Measurements from ENCODE around the gene RAB3IL1.

The RAB3IL1 gene

DNA sequence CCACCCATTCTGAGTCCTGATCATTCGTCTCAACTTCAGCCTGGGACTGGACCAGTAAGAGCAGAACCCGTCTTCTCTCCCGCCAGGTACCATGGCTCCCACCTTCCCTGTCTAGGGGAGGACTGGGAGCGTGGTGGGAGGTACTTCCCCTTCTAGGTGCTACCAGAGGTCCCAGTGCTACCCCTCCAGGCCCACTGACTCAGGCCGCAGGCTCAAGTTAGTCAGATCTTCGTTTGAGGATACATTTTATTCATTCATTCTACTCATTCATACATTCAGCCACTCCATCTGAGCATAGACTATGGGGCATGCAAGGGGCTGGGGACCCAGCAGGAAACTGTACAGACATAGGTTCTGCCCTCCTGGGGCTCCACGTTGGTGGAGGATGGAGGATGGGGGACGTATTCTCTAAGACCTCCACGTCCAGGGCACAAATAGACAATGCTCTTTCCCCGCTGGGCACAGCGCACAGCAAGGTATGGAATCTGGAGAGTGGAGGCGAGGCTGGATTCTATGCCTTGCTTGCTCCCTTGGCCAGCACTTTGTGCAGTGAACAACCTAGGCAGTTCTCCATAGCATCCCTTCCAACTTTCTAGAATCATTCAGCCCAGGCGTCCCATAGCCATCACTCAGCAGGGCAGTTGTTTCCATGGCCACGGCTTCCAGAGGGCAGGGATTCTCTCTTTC lies 1.0 kb upstream of the RAB3IL1 start:
- no peak for DNase-seq

DNA sequence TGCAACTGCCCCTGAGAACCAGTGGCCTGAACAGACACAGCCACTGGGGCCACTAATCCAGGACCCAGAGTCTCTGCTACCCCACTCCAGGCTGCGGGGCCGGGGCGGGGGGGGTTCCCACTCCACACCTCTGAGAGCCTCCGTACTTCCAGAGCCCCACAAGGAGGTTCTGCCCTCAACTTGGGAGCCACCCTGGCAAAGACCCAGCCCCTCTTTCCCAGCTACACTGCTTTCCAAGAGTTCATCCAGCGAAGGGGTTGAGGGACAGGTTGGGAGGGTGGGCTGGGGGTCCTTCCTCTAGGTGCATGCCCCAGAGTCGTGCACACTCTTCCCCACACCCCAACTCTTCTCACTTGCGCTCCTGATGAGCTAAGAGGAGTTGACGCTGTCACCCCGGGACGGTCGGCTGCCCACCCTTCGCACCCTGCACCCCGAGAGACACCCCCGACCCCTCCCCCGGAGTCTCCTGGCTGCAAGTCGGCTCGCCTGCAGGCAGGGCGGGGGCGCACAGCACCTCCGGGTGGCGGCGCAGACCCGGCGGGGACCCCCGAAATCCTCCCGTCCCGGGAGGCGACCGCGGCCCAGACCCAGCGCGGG lies 531 bp downstream of the RAB3IL1 start:
- DNase-seq, result no peak

DNA sequence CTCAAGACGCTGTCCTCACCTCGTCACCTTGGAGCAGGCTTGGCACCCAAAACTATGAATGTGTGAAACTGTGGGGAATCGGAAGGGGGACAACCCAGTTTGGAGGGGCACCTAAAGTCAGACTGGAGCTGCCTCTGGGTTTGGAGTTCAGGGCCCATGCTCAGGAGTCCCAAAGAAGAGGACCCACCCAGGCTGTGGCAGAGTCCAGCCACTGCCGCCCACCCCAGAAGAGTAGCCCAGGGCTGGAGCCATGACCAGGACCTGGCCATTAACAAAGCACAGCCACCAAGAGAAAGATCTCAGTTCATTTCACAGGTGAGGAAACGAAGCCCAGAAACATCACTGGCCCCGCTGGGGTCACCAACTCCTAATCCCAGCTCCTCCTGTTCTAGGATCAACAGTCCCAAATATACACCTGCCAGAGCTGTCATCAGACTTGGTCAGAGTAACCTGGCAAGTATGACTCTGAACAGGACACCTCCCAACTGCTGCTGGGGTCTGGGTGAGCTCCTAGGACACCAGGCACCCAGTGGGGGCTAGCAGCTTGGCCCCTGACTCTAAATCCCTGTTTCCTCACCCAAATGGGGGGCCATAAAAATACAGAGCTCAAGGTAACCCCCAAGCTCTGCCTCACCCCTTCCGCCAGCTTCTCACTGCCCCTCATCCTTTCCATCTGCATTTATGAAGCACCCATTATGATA lies 2.7 kb downstream of the RAB3IL1 start:
- no peak for DNase-seq

DNA sequence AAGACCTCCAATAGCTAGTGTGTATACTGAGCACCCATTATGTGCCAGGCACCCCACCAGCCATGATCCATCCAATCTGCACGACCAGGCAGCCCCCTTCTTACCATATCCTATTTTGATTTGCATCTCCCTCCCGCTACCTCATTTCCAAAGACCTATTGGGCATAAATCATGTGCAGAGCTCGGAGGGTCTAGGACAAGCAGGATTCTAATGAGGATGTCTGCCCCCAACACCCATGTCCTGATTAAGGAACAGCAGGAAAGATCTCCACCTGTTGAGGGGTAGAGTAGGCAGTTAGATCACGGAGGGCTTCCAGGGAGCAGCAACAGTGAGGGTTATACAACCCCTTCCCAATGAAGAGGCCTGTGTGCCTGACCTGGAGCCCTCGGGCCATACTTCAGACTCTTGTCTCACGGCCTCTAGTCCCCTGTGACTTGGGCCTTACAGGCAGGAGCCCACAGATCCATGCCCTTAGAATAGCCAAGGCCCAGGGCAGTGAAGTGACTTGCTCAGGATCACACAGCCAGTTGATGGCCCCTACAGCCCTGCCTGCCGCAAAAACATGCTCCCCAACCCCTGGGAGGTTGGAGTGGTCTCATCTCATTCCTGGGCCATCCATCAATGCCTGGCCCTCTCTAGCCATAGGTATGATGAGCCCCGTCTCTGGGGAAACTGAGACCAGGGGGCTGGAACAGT lies 3.5 kb downstream of the RAB3IL1 start:
- no peak for DNase-seq

DNA sequence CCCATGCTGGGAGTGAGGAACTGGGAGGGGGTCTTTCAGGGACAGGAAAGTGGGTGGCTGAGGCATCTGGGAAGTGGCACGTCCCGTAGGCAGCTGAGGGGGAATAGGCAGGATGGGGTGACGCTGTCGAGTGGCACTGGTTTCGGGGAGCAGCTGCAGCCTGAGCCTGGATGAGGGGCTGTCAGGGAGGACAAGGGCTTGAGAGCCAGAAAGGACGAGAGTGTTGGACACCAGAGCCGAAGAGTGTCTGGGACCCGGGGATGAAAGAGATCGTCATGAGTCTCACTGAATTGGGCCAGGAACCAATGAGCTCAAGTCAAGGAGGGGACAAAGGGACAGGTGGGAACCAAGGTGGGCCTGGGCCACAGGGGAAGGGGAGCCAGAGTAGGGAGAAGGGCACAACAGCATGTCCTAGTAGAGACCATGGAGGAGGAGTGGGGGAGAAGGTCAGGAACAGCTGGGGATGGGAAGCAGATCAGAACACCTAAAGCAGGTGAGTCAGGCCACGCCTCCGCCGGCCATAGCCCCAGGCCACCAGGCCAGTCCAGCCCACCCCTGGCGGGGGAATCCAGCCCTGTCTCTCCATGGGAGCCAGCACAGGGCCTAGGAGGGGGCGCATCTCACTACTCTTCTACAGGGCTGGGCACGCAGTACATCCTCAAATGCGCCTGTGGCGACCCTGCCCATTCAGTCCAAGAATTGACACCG lies 4.2 kb downstream of the RAB3IL1 start:
- DNase-seq, result no peak

DNA sequence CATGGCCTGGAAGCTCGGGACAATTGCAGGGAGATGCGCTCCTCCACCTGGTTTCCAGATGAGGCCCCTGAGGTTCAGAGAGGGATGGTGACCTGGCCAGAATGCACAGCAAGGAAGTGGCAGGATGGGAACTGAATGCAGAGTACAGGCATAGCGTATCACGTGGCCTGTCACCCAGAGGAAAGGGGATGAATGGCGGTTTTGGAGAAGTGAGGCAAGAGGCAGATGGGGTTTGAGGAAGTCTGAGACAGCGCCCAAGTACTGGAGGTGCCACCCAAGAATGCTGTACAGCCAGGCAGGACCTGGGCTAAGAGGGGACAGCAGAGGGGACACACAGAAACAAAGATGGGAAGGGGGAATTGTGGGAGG lies 4.9 kb downstream of the RAB3IL1 start:
- DNase-seq, result no peak

DNA sequence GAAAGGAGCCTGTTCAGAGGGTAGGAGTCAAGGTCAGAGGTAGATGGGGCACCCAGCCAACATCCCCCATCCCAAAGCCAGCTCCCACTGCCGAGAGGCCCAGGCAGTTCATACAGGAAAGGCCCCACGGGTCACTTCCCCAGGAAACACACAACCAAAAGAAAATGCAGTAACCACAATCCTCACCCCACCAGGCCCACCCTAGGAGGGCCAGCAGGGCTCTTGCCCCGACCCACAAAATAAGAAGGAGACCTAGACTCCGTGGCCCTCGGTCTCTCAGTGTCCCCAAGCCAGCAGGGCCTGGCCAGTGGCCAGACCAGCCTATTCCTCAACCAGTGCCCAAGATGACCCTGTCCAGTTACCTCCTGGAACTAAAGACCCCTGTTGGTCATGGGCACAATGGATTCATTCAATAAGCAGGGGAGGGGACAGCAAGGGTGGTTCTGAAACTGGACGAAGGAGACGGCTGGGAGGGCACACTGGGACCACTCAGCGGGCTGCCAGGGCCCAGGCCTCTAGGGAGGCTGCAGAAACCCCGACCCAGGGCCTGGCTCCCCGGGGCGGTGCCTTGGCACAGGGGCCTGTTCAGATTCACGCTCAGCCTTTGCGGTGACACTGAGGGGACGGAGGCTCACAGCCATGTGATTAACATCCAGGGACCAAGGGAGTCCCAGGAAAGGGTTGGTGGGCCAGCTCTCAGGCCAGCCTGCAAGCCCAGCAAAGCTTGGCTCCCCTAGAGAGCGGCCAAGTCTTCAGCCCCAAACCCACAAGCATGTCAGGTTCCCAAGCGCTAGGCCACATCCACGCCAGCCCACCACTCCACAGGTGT lies 5.5 kb downstream of the RAB3IL1 start:
- DNase-seq, result no peak

DNA sequence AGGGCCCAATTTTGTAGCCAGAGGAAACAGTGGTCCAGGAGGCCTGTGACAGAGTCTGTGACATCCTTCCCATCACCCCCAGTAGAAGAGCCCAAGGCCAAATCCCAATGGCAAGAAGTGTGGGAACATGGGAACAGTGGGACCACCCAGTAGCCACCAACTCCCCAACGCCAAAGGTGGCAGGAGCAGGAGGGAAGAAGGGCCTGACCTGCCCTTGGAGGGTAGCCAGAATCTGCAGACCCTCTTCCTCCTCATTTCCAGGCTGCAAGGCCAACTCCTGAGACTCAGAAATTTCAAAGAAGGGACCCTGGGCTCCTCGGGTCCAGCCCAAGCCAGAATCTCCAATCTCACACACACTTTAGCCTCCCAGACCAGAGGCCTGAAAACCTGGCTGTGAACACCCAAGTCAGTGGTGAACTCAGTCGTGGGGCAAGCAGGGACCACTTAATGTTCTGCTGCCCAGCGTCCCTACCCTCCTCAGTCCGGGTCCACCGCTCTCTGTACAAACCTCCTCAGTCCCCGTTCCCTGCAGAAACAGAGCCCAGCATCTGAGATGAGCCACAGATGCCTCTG lies 6.2 kb downstream of the RAB3IL1 start:
- DNase-seq, result no peak

DNA sequence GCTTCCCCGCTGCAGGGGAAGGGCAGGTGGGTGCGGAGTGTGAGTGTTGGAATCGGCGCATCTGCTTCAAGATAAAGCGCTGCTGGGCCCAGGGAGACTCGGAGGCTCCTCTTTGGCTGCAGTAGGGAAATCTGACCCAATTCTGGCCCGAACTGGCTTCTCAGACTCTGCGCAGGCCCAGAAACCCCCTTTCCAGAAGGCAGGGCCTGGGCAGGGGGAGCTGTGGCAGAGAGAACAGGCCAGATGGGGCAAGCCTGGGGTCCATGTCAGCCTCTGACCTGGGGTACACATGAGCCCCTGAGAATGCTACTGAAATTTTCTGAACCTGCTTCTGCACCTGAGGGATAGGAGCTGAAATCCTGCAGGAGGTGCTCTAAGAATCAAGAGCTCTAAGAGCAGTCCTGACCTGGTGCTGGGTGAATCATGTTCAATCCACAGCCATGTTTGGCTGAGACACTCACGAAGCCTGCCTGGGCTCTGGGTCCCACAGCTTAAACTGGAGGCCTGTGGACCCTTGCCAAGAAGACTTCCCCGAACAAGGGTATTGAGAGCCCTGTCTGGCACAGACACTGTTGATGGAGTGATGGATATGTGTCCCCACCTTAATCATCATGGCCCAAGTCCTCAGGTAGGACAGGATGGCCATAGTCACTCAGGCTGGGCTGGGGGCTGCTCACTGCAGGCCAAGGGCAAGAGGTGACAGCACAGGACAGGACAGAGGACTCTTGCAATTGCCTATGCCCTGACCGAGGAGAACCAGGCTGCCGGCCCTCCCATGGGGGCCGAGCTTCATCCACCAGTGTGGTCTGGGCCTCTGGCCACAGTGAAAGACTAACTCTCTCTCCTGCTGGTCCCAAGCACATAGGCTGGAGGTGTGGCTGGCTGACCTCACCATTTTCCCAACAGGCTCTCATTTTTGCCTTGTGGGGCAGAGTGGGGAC lies 6.9 kb downstream of the RAB3IL1 start:
- DNase-seq, result no peak

DNA sequence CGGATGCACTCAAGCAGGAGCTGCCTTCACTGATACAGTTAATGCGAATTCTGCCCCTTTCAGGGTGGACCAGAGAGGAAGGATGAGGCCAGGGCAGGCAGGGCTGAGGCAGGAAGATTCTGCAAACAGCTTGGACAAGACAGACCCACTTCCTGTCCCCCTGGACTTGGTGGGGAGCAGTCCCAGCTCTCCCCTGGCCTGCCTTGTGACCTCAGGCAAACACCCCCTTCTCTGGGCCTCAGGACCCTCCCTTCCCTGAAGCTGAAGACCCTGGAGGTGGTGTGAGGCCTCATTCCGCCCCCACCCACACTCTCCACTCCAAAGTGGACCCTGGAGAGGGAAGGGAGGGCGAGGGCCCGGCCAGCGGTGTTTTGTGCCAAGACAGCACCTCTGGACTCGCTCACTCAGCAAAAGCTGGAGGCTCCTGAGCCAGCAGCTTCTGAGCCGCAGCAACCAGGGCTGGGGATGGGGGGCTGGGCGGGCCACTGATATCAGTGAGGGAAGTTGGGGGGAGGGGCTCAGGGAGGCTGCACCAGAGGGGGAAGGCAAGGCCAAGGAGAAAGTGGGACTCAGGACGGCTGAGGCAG lies 8.5 kb downstream of the RAB3IL1 start:
- DNase-seq, result no peak

DNA sequence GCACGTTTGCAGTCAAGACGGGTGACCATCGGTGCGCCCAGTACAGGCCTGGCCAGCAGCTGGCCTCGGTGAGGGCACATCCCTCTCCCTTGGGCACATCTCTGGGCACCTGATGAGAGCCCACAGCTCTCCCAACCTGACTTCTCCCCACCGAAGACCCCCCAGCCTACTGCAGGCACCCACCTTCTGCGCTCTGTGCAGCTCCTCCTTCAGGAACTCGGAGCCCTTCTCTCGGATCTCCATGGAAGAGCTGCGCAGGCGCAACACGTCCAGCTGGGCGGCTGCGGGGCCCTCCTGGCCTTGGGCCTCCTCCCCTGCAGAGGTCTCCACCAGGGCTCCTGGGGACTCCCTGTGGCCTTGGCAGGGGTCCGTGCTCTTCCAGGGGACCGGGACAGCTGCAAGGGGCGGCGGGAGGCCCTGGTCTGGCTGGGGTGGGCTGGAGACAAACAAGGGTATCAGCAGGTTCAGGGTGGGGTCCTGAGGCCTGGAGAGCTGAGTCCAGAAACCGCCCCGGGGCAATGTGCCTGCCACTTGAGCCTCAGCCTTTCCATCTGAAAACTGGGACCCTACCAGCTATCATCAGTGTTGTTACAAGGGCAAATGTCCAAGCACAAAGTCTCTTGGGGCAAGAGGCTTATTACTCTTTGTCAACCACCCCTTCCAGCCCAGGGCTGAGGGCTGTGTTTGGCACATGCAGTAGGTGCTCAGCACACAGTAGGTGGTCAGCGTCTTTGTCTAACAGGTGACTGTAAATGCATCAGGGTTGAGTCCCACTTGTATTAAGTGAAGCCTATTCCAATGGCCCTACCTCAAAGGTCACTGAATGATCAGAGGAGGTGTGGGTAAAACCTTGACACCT lies 9.3 kb downstream of the RAB3IL1 start:
- no peak for DNase-seq

DNA sequence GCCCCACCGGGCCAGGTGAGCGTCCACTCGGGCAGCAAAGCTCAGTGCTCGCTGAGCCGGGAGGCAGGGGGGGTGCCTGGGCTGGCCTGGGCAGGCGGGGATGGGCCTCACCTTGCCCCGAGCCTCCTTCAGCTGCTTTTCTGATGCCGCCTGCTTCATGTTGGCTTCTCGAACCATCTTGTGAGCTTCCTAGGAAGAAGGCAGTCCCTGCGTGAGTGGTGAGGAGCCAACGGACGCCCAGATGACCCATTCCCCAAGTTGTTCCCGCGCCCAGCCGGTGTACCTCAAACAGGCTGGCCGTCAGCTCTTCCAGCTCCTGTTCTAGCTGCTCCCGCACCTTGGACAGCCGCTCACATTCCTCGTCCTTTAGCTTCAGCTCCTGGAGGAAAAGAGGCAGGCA lies 10.1 kb downstream of the RAB3IL1 start:
- no peak for DNase-seq

DNA sequence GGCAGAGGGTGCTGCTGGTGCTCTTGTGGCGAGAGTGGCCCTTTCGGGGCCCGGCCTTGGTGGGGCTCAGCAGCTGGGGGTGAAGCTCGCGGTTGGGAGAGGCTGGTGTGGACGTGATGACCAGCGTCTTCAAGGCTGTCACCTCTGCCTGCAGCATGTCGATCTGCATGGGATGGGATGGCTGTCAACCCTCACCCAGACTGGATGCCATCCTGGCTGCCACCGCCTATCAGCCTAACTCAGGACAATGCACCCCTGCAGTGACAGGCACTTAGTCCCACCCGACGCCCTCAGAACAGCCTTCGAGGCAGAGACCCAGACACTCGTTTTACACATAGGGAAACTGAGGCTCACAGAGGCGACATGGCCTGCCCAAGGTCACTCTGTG lies 10.8 kb downstream of the RAB3IL1 start:
- DNase-seq, result no peak

DNA sequence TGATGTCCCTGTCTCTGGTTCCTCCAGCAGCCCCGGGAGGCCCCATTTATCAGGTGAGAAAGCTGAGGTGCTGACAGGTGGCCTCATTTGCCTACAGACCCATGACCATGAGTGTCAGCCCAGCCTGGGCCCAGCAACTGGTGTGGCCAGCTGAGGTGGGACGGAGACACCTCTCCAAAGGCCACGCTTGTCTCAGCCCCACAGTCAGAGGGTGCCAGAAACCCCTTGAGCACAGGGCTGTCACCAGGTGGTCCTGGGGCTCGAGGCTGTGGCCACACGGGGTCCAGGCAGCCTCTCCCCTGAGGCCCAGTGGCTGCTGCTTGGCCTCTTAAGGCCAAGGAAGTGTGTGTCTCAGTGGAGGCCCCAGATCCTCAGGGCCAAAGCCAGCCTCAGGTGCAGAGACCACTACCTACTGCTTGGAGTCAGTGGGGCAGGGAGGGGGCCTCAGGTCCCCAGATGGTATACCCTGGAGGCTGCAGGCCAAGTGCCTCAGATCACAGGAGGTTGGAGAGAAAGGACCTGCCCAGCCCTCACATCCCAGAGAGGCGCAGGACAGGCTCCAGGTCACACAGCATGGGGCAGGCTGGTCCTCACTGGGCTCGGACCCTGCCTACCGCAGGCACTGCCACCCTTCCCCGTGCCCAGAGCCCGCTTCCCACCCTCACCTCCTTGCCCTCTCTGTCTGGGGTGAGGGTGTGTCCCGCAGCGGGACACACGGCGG lies 11.4 kb downstream of the RAB3IL1 start:
- DNase-seq, result no peak

DNA sequence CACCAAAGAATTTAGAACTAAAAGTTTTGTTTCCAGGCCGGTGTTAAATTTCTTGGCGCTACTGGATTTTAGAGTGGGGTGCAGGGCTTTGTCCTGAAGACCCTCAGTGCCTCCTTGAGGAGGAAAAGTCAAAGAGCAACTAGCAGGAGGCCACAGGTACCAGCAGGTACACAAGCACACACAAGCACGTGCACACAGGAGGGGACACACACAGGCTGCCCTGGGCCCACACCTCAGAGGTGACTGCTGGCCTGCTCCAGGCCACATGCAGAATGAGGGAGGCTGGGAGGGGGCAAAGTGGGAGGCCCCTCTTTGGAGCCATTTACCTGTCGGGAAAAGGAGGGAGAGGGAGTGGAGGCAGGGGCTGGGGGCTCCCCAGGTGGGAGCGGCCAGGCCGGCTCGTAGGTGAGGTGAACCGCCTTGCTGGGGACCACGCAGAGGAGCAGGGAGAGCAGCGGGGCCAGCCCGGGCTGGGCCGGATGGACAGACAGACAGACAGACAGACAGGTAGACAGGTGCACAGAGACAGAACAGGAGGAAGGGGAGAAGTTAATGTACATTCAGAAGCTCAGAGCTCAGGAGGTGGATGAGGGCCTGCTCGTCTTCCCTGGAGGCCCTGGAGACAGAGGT lies 12.2 kb downstream of the RAB3IL1 start:
- DNase-seq, result no peak

DNA sequence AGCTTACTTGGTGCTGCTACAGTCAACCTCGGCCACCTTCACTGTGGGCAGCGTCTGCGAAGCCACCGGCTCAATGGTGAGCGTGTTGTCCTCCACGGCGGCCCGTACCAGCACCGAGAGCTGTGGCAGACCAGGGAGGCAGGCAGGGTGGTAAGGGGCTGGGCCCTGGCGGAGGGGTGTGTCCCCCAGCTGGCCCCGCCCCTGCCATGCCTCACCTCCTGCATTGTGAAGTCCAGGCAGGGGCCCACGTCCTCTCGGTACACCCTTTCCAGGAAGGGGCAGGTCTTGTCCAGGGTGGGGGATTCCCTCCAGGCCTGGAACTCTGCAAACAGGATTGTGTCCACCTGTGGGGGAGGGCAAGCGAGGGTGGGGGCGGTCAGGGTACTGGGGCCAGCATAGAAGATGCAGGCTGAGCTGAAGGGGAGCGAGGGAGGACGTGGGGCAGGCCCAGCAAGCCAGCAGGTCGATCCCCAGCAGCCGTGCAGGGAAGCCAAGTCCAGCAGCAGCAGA lies 12.8 kb downstream of the RAB3IL1 start:
- peak; percentile 35 for DNase-seq

DNA sequence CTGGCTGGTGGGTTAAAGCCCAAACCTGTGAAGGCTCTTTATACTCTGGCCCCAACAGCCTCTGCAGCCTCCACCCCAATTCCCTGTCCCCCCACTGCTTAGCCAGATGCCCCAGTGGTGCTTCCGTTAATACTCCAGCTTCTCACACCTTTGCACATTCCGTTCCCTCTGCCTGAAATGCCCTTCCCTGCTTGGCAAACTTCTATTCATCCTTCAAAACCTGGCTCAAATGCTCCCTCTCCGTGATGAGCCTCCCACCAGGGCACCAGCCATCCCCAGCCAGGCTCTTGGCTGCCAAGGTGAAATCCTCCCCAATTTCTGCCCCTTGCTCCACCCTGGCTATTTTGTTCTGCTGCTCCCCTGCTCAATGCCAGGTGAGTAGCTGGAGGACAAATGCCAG lies 13.5 kb downstream of the RAB3IL1 start:
- no peak for DNase-seq

DNA sequence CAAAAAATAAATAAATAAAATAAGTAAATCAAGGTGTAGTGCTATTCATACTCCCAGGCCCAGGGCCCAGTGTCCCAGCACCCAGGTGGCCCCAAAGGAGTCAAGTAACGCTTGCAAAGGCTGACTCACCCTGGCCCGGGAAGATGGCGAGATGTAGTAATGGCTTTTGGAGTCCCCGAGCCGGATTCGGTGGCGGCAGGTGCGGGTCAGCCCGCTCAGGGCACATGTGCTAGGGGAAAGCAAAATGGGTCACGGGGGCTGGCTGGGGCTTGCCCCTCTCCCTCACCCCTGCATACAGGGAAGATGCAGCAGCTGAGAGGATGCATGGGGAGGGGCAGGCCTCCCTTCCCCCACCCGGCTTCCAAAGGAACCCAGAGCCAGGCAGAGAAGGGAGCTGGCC lies 15.1 kb downstream of the RAB3IL1 start:
- no peak for DNase-seq
